Suppressor macrophage treated with lipopolysaccharide for 1 hour (primary cell): Measurements from ENCODE around the gene NUDT1.

Source experiments
- DNase-seq, 3 donors: peaks; one replicate each; pipeline ENCODE4 v3.0.0-alpha.2; 2020 to 2022

The NUDT1 gene

DNA sequence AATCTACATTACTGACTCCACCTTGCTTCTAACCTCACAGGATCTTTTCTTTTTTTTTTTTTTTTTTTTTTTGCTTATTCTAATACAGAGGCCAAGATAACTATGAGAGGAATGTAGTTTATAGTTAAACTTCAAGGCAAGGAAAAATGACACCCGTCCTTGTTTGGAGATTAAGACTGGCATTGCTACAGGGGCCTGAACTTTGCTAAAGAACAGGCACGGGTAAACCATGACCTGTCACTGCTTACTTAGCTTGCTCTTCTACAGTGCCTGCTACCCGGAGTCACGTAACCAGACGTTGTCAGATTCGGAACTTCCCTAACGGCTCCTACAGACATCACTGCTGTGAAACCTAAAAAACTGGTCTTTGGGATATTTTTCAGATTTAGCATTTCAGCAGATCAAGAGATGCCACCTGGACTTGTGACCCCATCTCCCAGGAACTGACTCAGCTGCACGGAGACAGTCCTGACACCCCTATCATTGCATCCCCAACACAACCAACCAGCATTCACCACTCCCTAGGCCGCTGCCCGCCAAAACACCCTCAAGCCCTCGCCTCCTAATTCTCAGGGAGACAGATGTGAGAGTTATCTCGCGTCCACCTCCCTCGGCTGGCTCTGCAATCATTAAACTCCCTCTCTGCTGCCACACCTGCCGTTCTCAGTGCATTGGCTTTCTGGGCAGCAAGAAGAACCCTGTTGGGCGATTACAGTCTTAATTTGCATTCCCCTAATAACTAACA is 36.8 kb upstream of the NUDT1 start:
- DNase-seq, result no peak

DNA sequence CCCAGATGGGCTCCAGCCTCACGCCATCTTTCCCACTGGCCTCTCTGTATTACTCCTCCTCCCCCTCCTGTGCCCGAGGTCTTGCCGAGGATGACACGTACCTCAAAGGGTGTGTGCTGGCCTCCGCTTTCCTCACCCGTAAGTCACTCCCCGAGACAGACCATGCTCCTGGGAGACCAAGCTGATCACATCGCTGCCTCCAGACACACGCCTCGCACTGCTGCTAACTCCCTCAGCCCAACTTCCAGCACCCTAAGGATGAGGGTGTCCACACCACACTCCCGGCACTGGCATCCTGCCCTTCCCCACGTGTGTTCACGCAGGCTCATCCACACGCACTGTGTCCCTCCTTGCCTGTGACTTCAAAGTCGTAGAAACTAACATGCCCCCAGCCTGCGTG is 33.3 kb upstream of the NUDT1 start:
- no peak for DNase-seq

DNA sequence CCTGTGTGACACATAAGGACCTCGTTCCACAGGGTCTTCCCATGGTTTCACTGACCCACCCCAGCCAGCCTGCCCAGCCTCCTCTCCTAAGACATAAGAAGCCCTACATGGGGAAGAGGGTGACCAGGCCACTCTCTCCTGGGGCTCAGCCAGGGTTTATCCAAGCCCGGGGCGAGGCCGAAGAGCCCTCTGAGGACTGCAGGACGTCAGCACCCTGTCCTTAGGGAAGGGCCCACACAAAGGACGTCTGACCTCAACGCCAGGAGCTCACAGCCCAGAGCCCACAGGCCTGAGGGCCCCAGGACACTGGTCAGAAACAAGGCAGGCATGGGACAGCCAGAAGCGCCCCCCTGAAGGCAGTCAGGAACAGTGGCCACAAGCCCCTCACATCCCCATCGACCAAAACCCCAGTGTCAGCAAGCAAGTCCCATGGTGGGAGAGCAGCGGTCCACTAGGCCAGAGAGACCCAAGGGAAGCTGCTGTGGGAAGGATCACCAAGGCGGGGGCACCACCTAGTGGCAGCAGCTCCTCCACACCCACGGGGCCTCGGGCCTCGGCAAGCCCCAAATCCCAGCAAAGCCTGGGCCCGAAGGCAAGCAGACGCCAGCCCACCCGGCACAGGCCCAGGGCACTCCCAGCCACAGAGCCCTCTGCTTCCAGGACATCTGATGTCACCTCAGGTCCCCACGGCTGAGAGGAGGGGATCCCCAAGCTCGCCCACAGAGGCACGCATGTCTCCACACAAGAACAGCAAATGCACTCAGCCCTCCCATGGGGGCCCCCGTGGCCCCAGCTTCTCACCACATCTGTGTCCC is 32.7 kb upstream of the NUDT1 start:
- peak; percentile 36 to 76 (median 61) for DNase-seq

DNA sequence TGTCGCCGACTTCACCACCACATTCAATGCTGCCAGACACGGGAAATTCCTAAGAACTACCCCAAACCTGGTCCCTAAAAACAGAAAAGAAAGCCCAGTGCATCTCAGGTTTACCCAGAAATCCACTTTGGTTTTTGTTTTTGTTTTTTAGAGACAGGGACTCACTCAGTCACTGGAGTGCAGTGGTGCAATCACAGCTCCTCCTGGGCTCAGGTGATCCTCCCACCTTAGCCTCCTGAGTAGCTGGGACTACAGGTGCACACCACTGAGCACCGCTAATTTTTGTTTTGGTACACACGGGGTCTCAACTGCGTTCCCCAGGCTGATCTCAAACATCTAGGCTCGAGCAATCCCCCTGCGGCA is 32.1 kb upstream of the NUDT1 start:
- DNase-seq, result no peak

DNA sequence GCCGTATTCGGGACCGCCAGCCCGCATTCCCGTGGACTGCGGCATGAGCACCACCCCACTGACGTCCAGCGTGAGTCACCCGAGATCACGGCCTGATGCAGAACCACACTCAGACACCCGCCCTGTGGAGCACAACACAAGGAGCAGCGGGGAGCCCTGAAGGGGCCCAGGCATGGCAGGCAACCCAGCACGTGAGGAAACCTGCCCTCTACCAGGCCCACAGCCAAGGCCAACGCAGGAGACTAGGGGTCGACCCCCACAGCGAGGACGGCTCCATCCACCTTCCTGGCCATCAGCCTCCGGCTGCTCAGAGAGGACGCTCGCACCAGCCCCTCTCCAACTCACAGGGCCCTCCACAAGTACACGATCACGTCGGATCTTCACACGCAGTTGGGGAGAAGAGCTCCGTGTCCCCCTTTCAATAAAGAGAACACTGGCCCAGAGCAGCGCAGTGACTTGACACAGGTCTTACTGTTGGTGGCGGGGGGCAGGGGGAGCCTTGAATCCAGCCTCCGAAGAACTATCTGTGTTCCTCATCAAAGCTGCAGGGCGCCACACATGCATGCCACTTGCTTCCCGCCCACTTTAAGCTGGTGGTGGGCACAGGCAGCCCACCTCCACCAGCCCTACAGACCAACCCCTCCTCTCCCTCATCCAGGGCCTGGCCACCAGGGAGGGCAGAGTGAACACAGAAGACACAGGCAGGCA is 31.3 kb upstream of the NUDT1 start:
- no peak for DNase-seq

DNA sequence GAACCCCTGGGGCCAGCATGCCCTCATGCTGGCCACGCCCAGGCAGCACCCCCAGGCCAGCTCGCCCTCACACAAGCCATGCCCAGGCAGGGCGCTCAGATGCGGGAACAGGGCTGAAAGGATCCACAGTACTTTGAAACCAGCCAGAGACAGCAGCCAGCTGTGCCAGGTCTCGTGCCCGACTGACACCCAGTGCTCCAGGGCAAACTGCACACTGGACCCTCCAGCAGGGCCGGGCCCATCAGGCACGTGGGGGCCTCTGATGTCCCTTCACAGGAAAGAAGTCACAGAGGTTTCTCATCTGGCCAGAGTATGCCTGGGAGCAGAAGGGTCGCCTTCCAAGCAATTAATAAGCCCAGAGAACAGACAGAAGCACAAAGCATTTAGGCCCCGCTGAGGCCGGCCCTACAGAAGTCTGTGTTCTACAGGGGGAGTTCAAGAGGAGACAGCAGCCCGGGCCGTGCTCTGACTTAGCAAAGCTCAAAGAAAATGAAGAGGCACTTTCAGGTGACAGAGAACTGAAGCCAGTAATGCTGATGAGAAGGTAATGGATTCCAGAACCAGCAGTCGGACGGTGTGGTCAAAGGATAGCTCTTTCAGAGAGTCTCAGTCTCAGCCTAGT is 30.7 kb upstream of the NUDT1 start:
- no peak for DNase-seq

DNA sequence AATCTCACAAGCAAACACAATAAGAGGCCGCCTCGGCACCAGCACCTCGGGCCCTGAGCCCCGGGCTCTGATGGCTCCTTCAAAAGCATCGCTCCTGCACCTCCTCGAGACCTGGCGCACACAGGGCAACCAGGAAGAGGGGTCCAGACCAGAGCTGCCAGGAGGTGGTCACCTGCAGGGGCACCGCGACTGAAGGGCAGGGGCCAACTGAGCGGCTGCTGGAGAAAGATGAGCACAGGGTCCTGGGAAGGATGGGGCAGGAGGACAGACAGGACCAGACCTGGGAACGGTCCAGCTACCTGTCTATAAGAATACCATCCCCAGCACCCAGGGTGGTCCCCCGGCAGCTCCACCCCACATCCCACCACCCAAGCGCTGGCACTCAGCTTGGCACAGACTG is 30.1 kb upstream of the NUDT1 start:
- no peak for DNase-seq

DNA sequence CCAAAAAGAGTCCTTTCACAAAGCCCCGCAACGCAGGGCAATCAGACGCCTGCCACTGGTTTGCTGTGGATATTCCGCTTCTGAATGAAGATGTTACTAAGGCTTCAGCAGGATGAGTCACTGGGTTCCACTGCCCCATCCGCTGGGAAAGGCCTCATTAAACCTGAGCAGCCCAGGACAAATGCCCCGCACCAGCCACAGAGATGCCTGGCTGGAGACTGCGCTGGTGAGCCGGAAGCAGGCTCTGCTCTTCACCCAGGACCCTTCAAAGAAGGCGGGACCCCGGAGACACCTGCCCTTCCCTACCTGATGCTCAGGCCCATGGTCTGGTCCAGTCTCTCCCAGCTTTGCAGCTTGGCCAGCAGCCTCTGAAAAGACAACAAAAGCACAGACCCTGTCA is 29.1 kb upstream of the NUDT1 start:
- DNase-seq, result no peak

DNA sequence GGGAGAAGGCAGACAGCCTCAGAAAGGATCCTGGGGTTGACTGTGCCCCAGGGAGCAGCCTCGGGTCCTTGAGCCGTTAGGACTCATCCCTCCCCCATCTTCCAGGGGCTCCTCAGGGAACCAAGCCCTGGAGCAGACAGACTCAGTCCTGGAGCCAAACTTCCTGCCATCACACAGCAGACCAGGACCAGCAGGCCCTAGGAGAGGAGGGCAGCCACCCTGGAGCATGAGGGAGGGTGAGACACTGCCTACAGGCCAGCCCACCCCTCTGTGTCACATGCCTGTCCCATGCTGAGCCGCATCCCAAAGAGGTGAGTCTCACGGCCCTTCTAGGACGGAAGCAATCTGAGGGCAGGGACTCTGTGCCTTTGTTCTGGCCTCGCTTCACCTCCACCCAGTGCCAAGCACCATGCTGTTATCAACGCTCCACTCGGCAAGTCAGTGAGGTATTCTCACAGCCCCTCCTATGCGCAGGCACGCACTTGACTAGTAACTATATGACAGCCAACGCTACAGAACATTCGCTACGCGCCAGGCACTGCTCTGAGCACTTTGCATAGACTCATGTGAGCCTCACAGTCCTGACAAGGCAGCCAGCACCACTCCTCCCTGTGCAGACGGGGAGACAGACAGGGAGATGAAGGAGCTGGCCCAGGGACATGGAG is 28.3 kb upstream of the NUDT1 start:
- DNase-seq, result no peak

DNA sequence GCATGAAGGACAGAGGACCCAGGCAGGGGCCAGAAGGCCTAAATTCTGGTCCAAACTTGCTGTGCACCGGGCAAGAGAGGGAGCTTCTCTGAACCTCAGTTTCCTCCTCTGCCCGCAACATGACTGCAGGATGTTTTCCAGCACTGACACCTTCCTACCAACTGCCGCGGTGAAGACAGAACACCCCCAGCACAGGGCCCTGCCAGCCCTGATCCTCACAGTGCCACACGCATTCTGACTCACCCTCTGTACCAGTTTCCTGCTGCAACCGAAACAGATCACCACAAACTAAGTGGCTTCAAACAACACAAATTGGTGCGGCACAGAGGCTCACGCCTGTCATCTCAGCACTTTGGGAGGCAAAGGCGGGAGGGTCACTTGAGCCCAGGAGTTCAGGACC is 27.4 kb upstream of the NUDT1 start:
- DNase-seq, result no peak

DNA sequence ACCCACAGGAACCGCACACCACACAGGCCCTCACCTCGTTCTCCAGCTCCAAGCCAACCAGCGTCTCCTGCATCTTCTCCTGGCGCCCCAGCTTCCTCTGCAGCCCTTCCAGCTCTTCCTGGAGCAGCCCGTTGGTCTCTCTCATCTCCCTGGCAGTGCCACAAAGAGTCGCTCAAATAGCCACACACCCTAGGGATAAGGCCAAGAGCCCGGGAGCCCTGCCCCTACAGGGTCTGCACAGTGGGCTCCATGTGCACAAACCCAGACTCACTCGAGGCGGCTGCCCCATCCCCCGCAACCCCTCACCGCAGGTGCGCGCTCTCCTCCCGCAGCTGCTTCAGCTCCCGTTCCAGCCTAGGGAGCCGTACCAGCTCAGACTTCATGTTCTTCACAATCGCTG is 26.2 kb upstream of the NUDT1 start:
- no peak for DNase-seq

DNA sequence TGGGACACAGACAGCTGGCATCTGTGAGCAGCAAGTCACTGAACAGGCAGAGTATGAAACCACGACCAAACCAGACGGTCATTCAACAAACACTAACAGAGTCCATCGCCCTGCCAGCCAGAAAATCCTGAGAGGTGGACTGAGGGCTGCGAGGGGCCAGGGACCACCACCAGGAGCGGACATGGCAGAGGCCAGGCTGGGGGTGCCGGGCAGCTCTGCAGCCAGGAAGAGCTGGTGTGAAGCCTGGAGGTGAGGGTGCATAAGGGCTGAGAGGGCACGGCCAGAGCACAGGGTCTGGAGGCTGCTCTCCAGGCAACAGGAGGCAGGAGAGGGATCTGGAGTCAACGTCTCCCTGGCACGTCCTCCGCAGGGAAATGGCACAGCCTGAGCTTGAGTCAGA is 24.8 kb upstream of the NUDT1 start:
- DNase-seq, result no peak

DNA sequence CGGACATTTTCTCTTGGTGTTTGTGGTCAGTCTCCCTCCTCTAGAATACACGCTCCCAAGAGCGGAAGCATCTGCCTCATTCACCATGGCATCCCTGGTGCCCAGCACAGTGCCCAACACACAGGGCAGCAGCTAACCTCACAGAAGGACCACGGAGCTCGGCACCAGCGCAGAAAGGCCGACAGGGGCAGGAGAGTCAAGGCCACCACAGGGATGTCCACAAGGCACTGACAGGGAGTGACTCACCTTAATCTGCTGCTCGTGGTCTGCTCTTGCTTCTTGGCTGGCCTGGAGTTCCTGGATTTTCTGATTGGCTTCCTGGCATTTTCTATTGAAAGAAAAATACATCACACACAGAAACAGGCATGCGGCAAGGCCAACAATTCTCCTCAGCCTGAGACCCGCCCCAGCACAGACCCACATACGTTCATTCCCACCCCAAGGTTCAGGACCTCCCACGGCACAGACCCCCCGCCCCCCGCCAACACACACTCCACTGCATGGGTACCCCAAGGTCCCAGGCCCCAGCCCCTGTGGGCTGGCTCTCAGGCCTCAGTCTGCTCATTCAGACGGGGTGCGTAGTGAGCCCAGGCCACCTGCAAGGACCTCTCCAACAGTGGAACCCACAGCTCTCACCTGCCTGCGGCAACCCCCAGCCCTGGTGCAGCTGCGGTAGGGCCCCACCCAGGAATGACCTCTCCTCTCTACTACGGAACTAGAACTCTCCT is 24.1 kb upstream of the NUDT1 start:
- no peak for DNase-seq

DNA sequence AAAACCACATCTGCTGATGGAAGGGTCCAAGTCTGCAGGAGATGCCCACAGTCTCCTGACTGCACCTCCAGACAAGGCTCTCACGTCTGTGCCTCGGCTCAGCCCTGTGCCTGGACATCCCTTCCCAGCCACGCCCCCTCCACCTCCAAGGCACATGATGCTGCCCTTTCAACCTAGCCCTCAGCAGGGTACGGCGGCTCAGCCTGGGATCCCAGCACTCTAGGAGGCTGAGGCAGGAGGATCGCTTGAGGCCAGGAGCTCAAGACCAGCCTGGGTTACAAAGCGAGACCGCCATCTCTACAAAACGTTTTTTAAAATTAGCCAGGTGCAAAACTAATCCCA is 23.6 kb upstream of the NUDT1 start:
- DNase-seq, result no peak

DNA sequence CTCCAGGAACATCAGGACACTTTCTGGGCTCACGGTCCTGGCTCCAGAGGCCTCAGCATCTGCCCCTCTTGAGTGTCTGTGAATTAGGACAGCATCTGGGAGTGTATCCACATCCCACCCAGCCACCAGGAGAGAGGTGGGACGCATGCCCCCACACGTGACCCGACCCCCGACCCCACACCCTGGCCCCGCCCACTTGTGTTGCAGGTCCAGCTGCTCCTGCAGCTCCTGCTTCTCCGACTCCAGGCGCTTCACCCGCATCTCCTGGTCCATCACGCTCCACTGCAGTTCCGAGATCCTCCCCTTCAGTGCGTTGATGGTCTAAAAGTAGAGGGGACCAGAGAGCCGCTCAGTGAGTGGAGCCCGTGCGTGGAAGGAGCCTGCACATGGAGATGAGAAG is 22.9 kb upstream of the NUDT1 start:
- no peak for DNase-seq

DNA sequence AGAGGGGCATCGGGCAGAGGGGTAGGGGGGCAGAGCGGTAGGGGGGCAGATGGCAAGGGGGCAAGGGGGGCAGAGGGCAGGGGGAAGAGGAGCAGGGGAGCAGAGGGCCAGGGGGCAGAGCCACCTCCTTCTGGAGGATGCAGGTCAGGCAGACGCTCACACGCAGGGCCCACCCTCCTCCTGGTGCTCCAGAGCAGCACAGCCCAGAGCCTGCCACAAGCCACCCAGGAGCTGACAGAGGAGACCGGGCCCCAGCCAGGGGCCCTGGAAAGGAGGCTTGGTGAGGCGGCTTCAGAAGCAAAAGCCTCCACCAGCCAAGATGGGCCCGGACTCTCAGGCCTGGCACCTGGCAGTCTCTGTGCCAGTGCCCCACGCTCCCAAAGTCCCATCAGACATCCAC is 22.4 kb upstream of the NUDT1 start:
- no peak for DNase-seq

DNA sequence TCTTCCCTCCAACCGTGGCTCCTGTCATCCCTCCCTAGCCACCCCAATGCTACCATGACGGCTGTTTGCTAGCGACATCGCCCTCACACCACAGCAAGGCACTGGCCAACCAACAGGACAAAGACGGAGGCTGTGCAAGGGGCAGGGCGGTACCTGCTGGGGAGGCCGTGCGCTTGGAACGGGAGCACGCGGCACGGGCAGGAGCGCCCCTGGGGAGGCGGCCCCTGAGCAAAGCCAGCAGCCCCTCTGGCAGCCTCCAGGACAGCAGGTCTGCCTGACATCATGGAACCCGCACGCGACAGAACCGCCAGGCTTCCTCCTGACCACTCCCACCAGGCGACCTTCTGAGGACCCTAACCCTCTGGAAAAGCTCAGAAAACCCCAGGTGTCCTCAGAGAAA is 22.0 kb upstream of the NUDT1 start:
- DNase-seq, result no peak

DNA sequence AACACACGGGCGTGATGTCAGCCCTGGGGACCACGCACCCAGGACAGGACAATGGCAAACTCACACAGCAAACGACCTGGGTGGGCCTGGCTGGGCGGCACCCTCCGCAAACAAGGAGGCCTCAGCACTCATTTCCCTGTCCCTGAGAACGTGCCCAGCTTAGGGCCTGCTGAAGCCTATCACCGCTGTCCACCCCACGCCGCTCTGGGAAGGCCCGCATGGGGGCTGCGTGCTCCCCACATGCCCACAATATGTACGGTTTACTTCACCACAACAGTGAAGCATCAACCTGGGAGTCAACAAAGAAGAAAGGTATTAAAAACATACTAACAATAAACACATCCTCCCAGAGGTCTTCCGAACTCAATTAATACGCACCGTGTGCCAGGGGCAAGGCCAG is 21.5 kb upstream of the NUDT1 start:
- no peak for DNase-seq

DNA sequence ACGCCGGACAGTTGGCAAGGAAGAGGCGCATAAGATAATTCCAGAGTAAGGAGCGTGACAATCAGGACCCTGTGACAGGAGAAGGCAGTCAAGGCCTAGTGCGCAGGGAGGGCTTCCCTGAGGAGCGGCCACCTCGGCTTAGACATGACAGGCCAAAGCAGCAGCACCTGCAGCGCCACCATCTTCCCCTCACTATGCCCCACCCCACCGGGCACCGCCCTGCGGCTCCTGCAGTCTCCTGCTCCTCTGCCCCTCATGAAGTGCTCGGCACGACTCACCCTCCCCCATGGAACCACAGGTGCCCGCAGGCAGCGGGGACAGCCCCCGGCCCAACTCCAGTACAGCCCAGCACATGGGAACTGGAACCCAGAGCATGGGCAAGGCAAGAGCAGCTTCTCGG is 21.1 kb upstream of the NUDT1 start:
- no peak for DNase-seq

DNA sequence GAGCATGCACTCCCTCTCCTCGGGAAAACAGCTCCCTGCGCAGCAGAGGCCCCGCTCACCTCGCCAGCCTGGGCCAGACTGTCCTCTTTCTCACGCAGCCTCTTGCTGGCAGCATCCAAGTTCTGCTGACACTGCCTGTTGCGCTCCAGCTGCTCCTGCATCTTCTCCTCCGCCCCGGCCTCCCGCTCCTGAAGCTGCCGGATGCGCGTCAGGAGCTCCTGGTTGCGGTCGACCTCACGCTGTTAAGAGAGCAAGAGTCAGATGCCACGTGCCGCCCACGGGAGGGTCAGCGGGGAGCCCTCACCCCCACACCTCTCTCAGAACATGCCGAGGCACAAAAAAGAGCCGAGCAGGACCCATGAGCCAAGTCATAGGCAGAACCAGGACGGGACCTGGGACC is 19.5 kb upstream of the NUDT1 start:
- no peak for DNase-seq

DNA sequence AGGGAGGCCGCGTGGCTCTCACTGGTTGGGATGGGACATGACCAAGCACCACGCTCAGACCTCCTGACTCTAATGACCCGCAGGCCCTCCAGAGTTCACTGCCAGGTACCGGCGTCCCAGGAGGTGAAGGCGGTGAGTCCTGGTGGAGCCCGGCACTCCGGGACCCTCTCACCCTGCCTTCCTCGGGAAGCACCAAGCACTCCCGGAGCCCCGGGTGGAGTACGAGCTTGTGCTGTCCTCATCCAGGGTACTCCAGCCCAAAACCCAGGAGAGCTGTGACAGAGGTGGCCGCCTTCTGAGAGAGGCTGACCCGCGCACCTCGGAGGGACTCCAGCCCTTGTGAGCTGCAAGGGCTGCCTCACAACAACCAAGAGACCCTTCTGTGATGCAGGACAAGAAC is 18.7 kb upstream of the NUDT1 start:
- no peak for DNase-seq

DNA sequence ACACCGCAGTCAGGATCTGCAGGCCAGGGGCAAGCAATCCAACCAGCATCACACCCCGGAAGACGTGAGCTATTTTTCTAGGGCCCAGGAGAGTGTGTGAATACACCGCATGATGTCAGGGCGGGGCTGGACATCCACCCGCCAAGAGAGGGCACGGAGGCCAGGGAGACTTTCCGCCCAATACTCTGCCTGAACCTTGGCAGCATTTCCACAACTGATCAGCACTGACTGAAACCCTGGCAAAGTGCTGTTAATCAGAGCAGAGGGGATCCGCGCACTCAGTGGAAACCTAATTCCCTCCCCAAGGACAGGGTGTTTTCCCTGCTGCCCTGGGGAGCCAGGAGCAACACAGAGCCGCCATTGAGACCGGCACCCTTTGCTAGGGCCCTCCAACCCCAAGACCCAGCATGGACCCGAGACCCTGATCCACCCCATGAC is 17.5 kb upstream of the NUDT1 start:
- DNase-seq, result no peak
